Measurements from ENCODE around the gene ATAD3A. TPM values are rescaled to one million over a fixed set of nuclear protein-coding genes. Genes with fewer than 3 reads are reported as not detected.

The ATAD3A gene
- total and polyA plus RNA-seq, 2 donors (not counting 1 experiment from before 2014, with no cell fraction given), result 12.5 to 18.0 TPM

GRCh38 chr1:1565340-1565739 lies 53.4 kb downstream of the ATAD3A start:
- TF ChIP-seq EZH2 (IDR thresholded peaks at IDR 0.05; ENCODE audit: low read length, missing control alignments) (no peak), CTCF (conservative IDR thresholded peaks at IDR 0.05 in 1 of 2, IDR thresholded peaks at IDR 0.05 in 1 of 2; ENCODE audit: low read depth in 1 of 2, low read length in 2 of 2) (no peak)
- H3K9ac ChIP-seq (ENCODE audit: insufficient read depth, low read length), result no peak overlapping the region
- H4K20me1 ChIP-seq (ENCODE audit: control insufficient read depth, extremely low read depth, insufficient read depth, low read length), result peaks cover 1% of the 10 kb centered on the region
- H3K79me2 ChIP-seq (ENCODE audit: control insufficient read depth, insufficient read depth, low read length), result peaks cover 81% of the 10 kb centered on the region
- H3K4me2 ChIP-seq (ENCODE audit: extremely low read depth, insufficient read depth, low read length), result no peak overlapping the region
- no peaks in the 10 kb centered on the region for H3K27me3 ChIP-seq (ENCODE audit: control insufficient read depth, insufficient read depth, low read length)
- H3K27ac ChIP-seq (ENCODE audit: insufficient read depth, low read length), result peak overlapping the region; percentile 55
- DNase-seq (ENCODE audit: low read depth in 2 of 2), result no peak
- no peaks in the 10 kb centered on the region for H3K9me3 ChIP-seq (ENCODE audit: control insufficient read depth, insufficient read depth, low read depth, low read length)
- H3K4me3 ChIP-seq (replicated peaks in 1 of 4; ENCODE audit: control extremely low read depth in 1 of 4, insufficient read depth in 1 of 4, low read depth in 3 of 4, low read length in 4 of 4), result no peak overlapping the region
- H3K4me1 ChIP-seq (ENCODE audit: control insufficient read depth, extremely low read depth, insufficient read depth, low read length), result peaks cover 19% of the 10 kb centered on the region
- peaks cover 19% of the 10 kb centered on the region for H3K36me3 ChIP-seq (ENCODE audit: control insufficient read depth, insufficient read depth, low read length)
- H2AFZ ChIP-seq (ENCODE audit: low read length), result no peak overlapping the region

- Histone ChIP-seq H3K79me2 (ENCODE audit: control insufficient read depth, insufficient read depth, low read length) (peaks cover 89% of the 10 kb centered on the region), H3K27ac (ENCODE audit: insufficient read depth, low read length) (no peak overlapping the region), H3K9ac (ENCODE audit: insufficient read depth, low read length) (no peak overlapping the region), H3K36me3 (ENCODE audit: control insufficient read depth, insufficient read depth, low read length) (peaks cover 15% of the 10 kb centered on the region), H3K4me2 (ENCODE audit: extremely low read depth, insufficient read depth, low read length) (no peak overlapping the region), H2AFZ (ENCODE audit: low read length) (no peak overlapping the region), H4K20me1 (ENCODE audit: control insufficient read depth, extremely low read depth, insufficient read depth, low read length) (peaks cover 1% of the 10 kb centered on the region), H3K4me1 (ENCODE audit: control insufficient read depth, extremely low read depth, insufficient read depth, low read length) (peaks cover 13% of the 10 kb centered on the region), H3K27me3 (ENCODE audit: control insufficient read depth, insufficient read depth, low read length) (no peaks in the 10 kb centered on the region), H3K4me3 (replicated peaks in 1 of 4; ENCODE audit: control extremely low read depth in 1 of 4, insufficient read depth in 1 of 4, low read depth in 3 of 4, low read length in 4 of 4) (no peak overlapping the region), H3K9me3 (ENCODE audit: control insufficient read depth, insufficient read depth, low read depth, low read length) (no peaks in the 10 kb centered on the region)
- no peak for DNase-seq (ENCODE audit: low read depth in 2 of 2)
- TF ChIP-seq EZH2 (IDR thresholded peaks at IDR 0.05; ENCODE audit: low read length, missing control alignments) (no peak), CTCF (conservative IDR thresholded peaks at IDR 0.05 in 1 of 2, IDR thresholded peaks at IDR 0.05 in 1 of 2; ENCODE audit: low read depth in 1 of 2, low read length in 2 of 2) (no peak)
Measured at GRCh38 chr1:1567152-1567875, 55.4 kb downstream of the ATAD3A start.

GRCh38 chr1:1567891-1568291 lies 55.9 kb downstream of the ATAD3A start:
- H3K4me3 ChIP-seq (replicated peaks in 1 of 4; ENCODE audit: control extremely low read depth in 1 of 4, insufficient read depth in 1 of 4, low read depth in 3 of 4, low read length in 4 of 4), result no peak overlapping the region
- H4K20me1 ChIP-seq (ENCODE audit: control insufficient read depth, extremely low read depth, insufficient read depth, low read length), result peaks cover 1% of the 10 kb centered on the region
- H3K27me3 ChIP-seq (ENCODE audit: control insufficient read depth, insufficient read depth, low read length), result no peaks in the 10 kb centered on the region
- H3K27ac ChIP-seq (ENCODE audit: insufficient read depth, low read length), result peak overlapping the region; percentile 41
- peaks cover 12% of the 10 kb centered on the region for H3K36me3 ChIP-seq (ENCODE audit: control insufficient read depth, insufficient read depth, low read length)
- H3K79me2 ChIP-seq (ENCODE audit: control insufficient read depth, insufficient read depth, low read length), result peaks cover 90% of the 10 kb centered on the region
- no peak overlapping the region for H3K9ac ChIP-seq (ENCODE audit: insufficient read depth, low read length)
- TF ChIP-seq EZH2 (IDR thresholded peaks at IDR 0.05; ENCODE audit: low read length, missing control alignments), result no peak
- H3K9me3 ChIP-seq (ENCODE audit: control insufficient read depth, insufficient read depth, low read depth, low read length), result no peaks in the 10 kb centered on the region
- H3K4me2 ChIP-seq (ENCODE audit: extremely low read depth, insufficient read depth, low read length), result no peak overlapping the region
- H2AFZ ChIP-seq (ENCODE audit: low read length), result no peak overlapping the region
- peaks cover 8% of the 10 kb centered on the region for H3K4me1 ChIP-seq (ENCODE audit: control insufficient read depth, extremely low read depth, insufficient read depth, low read length)
- peak in 1 of 2 donors; percentile 48 for DNase-seq (ENCODE audit: low read depth in 2 of 2)

Data from fibroblast of lung (primary cell).